ENCODE data around the gene CDCA3.
"Not testable (repeated sequence)": the region's sequence is repeated elsewhere in the genome, so short reads cannot be mapped to it uniquely, and the experiment has no call there.

CDCA3 gene

DNA sequence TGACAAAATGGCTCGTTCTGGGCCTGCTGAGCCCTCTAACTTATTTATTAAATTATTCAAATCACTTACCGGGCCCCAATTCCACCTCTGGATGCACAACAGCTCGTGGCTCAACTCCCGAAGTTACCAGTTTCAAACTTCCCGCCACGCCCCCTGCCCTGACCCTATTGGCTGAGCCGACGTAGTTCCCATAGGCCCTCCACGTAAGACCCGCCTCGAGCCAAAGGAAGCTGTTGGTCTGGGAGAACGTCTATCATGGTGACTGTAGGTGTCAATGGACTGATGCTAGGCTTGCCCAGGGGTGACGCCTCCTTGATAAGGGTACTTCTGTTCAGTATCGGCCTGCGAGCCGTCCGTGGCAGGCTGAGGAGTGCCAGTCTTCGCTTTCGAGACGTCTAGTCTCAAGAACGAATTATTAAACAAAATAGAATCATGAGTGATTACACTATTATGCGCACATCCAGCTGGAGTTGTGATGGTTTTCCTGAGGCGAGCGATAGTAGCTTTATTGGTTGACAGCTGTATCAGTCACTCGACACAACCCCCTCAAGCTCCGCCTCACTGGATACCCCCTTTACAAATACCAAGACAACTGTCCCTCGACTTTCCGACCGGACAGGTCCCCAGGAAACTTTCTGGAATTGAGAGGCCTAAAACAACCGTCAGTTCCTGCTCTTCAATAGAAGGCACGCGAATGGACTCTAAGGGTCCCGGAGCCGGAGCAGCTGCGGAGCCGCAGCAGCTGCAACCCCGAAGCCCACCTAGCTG, at the start of gene CDCA3:
TSS of gene CDCA3 (minus strand) at position 134 of the 768 bp plus-strand sequence. CDS start 334 bp downstream, outside the sequence.
- peak; percentile 99 for DNase-seq (ENCODE audit: low spot score)

DNA sequence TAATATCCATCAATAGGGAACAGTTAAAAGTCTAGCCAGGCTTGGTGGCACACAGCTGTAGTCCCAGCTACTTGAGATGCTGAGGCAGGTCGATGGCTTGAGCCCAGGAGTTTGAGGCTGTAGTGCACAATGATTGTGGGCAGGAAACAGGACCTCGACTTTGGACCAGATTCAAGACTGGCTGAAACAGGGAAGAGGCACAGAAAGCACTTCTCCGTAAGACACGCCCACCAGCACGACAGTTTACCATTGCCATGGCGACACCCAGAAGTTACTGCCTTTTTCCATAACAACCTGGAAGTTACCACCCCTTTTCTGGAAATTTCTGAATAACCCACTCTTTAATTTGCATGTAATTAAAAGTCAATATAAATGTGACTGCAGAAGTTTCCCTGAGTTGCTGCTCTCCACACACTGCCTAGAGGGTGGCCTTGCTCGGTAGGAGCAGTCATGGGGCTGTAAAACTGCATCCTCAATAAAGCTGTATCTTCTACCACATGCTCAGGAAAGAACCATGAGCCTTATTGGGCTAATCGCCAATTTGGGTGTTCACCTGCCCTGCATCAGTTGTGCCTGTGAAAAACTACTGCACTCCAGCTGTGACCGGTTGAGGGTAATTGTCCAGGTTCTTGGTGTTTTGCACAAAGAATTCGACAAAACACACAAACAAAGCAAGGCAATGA, 48.9 kb upstream of the CDCA3 start:
- DNase-seq (ENCODE audit: low spot score) = peak; percentile 41

DNA sequence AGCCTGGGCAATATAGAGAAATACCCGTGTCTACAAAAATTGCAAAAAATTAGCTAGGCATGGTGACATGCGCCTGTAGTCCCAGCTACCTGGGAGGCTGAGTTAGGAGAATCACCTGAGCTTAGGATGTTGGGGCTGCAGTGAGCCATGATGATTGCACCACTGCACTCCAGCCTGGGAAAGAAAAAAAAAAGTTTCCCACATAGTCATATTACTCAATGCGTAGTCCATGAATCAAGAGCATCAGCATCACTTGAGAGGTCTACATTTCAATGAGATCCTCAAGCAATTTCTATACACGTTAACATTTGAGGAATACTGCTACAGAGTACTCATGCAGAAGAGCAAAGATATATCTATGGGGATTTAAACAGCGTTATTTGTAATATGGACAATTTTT, 48.3 kb upstream of the CDCA3 start:
- DNase-seq (ENCODE audit: low spot score) = no peak

DNA sequence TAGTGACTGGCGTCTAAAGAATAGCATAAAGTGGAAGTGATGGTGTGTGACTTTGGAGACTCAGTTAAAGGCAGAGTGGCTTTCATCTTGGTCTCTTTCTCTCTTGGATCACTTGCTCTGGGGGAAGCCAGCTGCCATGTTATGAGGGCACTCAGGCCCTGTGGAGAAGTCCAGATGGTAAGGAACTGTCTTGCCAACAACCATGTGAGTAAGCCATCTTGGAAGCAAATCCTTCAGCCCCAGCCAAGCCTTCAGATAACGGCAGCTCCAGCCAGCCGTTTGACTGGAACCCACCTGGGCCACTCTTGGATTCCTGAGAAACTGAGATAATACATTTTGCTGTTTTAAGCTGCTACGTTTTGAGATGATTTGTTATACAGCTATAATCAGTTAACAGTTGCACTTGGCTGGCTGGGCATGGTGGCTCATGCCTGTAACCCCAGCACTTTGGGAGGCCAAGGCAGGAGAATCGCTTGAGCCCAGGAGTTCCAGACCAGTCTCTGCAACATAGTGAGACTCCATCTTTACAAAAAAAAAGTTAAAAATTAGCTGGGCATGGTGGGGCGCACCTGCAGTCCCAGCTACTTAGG, 45.9 kb upstream of the CDCA3 start:
- peak; percentile 94 for DNase-seq (ENCODE audit: low spot score)

DNA sequence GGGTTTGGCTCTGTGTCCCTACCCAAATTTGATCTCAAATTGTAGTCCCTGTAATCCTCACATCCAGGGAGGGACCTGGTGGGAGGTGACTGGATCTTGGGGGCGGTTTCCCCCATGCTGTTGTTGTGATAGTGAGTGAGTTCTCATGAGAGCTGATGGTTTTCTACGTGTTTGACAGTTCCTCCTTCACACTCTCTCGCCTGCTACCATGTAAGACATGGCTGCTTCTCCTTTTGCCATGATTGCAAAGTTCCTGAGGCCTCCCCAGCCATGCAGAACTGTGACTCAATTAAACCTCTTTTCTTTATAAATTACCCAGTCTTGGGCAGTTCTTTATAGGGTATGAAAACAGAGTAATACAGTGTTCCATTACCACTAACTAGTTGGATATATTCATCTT, 43.2 kb upstream of the CDCA3 start:
- no peak for DNase-seq (ENCODE audit: low spot score)

DNA sequence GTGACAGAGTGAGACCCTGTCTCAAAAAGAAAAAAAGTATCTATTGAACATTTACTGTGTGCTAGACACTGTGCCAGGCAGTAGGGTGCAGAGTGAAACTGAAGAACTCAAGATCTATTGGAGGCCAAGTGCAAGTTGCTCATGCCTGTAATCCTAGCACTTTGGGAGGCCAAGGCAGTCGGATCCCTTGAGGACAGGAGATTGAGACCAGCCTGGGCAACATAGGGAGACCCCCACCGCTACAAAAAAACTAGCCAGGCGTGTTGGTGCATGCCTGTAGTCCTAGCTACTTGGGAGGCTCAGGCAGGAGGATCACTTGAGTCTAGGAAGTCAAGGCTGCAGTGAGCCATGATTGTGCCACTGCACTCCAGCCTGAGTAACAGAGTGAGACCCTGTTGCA, 41.6 kb upstream of the CDCA3 start:
- not testable (repeated sequence) for DNase-seq (ENCODE audit: low spot score)

DNA sequence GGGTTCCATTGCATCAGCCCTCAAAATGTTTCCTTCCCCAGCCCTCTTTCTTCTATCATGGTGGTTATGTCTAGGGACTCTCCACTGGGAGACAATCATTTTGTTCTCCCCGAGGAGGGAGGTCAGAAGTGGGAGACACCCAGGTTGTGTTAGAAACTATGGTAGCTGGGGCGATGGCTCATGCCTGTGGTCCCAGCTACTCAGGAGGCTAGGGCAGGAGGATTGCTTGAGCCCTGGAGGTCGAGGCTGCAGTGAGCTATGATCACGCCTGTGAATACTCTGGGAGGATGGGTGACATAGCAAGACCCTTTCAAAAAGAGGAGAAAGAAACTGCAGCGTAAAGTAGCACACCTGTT, 40.5 kb upstream of the CDCA3 start:
- no peak for DNase-seq (ENCODE audit: low spot score)

DNA sequence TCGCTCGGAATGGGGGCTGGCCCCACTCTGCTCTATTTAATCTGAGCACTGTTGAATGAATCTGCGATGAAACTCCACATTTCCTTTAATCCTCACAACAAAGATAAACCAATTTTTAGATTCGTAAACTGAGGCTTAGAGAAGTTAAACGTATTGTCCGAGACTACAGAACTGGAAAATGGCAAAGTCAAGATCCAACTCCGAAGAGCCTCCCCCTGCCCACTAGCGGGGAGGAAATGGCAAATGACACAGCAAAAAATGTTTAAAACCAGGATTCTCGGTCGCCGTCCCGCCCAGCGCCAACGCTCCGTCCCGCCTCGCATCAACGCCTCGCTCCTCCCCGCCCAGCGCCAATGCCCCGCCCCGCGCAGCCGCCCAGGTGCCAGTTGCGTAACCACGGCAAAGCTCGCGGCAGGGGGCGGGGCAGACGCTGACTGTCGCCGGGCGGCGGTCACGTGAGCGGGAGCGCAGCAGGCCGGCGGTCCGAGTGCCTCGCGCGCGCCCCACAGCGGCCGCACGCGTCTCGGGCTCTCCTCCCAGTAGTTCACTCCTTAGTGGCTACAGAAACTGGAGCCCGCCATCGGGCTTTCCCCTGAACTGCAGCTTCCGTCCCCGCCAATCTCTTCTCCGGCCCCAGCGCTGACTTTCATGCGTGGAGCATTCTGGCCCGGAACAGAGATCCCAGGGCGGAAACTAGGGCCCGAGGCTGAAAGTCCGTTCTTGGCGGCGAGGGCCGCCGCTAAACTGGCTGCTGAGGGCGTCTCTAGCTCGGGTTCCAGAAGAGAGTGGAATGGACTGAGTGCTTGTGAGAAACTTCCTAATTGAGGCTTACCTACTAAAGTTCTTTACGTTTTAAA, 39.9 kb upstream of the CDCA3 start:
- peak; percentile 95 for DNase-seq (ENCODE audit: low spot score)

DNA sequence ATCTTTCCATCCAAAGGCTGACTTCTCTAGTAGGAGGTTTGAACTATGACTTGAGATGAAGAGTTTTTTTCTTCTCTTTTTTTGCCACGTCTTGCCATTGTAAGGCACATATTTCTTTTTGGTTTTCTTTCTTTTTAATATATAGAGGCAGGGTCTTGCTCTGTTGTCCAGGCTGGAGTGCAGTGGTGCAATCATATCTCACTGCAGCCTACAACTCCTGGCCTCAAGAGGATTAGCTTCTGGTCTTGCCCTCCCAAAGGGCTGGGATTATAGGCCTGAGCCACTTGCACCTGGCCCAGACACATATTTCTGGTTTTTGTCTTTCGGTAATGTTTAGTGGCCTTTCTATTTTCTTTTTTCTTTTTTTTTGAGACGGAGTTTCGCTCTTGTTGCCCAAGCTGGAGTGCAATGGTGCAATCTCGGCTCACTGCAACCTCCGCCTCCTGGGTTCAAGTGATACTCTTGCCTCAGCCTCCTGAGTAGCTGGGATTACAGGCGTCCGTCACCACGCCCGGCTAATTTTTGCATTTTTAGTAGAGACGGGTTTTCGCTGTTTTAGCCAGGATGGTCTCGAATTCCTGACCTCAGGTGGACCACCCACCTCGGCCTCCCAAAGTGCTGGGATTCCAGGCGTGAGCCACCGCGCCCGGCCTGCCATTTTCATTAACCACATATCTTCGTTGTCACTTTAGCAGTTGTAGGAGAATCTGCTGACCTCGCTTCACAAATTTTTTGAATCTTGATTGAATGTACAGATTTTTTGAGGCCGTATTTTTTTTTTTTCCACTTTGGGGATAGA, 38.9 kb upstream of the CDCA3 start:
- not testable (repeated sequence) for DNase-seq (ENCODE audit: low spot score)

DNA sequence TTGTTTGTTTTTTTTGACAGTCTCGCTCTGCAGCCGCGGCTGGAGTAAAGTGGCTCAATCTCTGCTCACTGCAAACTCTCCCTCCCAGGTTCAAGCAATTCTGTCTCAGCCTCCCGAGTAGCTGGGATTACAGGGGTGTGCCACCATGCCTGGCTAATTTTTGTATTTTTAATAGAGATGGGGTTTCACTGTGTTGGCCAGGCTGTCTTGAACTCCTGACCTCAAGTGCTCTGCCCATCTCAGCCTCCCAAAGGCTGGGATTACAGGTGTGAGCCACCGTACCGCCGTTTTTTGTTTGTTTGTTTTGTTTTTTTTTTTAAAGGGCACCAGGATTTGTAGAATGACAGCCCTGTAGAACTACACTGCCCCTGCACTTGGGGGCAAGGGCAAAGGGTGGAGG, 37.7 kb upstream of the CDCA3 start:
- DNase-seq (ENCODE audit: low spot score) = not testable (repeated sequence)

DNA sequence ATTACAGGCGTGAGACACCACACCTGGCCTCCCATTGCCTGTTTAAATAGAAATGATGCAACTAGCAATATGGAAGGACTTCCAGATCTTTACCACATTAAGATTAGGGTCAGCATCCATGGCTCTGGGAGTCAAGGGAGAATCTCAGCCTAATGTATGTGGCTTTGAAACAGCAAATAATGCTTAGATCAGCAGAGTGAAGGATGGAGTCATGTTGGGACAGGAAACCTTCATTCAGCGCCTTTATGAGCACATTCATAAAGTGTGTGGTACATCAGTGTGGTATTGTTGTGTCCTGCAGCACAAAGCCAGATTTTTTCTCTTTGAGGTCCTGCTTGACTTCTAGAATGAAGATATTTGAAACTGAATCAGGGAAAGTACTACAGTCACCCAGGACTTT, 37.3 kb upstream of the CDCA3 start:
- DNase-seq (ENCODE audit: low spot score) = no peak

DNA sequence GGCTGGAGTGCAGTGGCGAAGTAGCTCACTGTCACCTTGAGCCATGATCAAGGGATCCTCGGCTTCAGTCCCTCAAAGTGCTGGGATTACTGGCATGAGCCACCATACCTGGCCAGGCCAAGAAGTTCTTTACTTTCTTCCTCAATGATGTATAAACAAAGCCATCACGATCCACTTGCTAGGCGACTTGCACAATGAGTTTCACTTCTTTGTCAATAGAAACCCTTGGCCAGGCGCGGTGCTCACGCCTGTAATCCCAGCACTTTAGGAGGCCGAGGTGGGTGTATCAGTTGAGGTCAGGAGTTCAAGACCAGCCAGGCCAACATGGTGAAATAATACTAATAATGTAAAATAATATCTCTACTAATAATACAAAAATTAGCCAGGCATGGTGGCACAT, 36.4 kb upstream of the CDCA3 start:
- no peak for DNase-seq (ENCODE audit: low spot score)

DNA sequence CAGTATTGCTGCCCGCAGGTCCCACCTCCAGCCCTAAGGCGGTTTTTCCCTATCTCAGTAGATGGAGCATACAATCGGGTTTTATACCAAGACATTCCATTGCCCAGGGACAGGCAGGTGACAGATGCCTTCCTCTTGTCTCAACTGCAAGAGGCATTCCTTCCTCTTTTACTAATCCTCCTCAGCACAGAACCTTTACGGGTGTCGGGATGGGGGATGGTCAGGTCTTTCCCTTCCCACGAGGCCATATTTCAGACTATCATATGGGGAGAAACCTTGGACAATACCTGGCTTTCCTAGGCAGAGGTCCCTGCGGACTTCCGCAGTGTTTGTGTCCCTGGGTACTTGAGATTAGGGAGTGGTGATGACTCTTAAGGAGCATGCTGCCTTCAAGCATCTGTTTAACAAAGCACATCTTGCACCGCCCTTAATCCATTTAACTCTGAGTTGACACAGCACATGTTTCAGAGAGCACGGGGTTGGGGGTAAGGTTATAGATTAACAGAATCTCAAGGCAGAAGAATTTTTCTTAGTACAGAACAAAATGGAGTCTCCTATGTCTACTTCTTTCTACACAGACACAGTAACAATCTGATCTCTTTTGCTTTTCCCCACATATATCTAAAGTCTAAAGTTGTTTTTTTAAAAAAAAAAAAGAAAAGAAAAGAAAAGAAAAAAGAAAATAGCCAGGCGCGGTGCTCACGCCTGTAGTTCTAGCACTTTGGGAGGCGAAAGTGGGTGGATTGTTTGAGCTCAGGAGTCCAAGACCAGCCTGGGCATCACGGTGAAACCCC, 35.3 kb upstream of the CDCA3 start:
- DNase-seq (ENCODE audit: low spot score) = not testable (repeated sequence)

DNA sequence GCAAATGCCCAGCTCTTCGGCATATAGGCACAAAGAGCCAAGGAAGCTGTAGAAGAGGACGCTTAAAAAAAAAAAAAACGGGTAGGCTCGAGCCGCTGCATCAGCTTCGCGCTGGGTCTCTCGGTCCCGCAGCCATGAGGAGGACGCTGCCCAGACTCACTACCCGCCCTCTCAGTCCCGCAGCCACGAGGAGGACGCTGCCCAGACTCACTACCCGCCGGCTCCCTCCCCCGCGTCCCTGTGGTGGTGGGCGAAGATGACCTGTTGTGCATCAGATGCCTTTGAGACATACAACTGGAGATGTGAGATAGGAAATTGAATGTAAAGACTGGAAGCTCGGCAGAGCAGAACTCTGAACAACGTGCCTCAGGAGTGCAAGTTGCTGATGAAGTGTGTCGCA, 33.5 kb upstream of the CDCA3 start:
- no peak for DNase-seq (ENCODE audit: low spot score)

DNA sequence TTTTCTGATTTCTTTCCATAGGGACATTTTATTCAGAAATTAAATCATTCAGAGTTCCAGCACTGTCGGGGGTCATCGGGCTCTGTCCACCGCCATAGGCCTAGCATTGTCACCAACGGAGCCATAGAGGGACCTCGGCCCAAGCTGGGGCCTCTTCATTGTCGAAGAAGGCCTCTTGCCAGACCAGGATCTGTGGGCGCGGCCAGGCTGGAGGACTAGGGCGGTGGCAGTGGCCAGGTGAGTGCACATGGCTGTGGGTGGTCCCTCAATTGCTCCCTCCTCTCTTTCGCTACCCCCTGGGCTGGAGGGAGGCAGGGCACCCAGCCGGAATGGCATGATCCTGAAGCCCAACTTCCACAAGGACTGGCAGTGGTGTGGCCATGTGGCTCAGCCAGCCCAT, 32.6 kb upstream of the CDCA3 start:
- DNase-seq (ENCODE audit: low spot score) = no peak

DNA sequence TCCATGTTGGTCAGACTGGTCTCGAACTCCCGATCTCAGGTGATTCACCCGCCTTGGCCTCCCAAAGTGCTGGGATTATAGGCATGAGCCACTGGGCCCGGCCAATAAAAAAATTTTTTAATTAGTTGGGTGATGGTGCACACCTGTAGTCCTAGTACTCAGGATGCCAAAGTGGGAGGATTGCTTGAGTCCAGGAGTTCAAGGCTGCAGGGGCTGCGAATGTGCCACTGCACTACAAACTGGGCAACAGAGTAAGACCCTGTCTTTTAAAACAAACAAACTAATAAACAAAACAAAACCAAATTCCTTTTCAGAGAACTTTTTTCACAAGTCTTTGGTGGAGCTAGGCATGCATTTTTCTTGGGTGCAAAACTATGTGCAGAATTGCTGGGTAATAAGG, 32.2 kb upstream of the CDCA3 start:
- no peak for DNase-seq (ENCODE audit: low spot score)

DNA sequence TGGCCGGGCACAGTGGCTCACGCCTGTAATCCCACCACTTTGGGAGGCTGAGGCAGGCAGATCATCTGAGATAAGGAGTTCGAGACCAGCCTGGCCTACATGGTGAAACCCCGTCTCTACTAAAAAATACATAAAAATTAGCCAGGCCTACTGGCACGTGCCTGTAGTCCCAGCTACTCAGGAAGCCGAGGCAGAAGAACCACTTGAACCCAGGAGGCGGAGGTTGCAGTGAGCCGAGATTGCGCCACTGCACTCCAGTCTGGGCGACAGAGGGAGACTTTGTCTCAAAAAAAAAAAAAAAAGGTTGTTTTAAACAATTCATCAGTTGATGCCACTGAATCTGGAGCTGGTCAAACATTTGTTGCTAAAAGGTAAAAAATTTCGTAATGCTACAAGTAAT, 28.7 kb upstream of the CDCA3 start:
- not testable (repeated sequence) for DNase-seq (ENCODE audit: low spot score)

DNA sequence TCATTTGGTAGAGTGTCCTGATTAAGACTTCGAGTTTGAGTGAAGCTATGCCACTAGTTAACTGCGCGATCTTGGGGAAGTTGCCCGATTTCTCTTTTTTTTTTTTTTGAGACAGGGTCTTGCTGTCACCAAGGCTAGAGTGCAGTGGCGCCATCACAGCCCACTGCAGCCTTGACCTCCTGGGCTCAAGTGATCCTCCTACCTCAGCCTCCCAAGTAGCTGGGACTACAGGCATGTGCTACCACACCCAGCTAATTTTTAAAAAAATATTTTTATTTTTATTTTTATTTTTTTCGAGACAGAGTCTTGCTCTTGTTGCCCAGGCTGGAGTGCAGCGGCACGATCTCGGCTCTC, 22.9 kb upstream of the CDCA3 start:
- not testable (repeated sequence) for DNase-seq (ENCODE audit: low spot score)

DNA sequence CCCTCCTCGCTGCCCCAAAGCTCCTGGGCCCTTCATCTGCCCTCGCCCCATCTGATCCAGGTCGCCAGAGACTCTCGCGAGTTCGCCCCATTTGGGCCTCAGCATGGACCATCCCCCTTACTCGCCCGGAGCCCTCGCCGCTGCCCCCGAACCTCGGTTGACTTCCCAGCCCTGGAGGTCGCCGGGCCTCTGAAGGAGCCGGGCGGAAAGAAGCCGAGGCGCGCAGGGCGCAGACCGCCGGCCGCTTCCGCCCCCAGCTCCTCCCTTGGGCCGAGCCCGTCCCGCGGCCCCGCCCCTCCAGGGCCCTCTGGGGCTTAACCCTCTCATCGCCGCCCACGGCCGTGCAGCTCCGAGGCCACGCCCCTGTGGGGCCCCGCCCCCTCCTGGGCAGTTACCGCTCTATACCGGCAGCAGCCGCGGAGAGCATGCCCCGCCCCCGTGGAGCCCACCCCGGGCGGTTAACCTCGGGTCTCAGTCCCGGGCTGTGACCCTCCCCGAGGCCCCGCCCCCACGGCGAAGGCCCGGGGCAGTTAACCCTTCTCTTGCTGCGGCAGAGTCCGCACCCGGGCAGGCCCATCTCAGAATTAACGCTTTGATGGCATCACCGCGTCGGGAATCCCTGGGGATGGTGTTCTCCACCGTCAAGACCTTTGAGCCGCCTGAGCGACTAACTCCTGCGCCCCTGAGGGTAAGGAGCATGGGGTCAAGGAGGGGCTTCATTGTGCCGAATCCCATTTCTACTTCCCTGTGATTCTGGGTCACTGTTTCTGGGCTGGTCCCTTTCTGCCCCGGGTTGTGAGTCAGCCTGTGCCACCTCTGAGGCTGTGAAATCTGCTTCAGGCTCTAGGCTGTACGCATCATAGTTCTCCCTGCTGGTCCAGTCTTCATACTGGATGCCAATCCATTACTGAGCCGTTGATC, 22.3 kb upstream of the CDCA3 start, which contains the start of gene SPSB2:
TSS of gene SPSB2 (minus strand) at position 210 of the 921 bp plus-strand sequence. CDS start 402 bp downstream, outside the sequence.
- peak; percentile 94 for DNase-seq (ENCODE audit: low spot score)

Data from cerebellar cortex (tissue), 1 donor.